Glomerular visceral epithelial cell (primary cell): Measurements from ENCODE around the gene MAP2K3.

Experiments
- DNase-seq: peaks from one replicate; pipeline ENCODE4 v3.0.0-alpha.2; 2016; ENCODE audit errors: extremely low spot score

The MAP2K3 gene

DNA sequence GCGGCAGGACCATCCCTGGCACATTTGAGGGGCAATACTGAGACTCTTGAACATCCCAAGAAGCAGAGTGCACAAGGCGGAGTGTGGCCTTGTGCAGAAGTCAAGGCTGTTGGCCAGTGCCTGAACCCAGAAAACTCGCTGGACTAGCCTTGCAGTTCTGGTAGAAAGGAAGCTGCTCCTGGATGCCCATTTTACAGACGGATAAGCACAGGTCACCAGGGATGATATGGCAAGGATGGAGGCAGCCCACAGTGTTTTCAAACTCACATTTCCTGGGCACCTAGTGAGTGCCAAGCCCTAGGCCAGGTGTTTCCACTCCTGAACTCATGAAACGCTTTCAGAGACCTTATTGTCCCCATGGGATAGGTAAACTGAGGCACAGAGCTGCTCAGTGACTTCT is 1.7 kb upstream of the MAP2K3 start:
- no peak for DNase-seq

DNA sequence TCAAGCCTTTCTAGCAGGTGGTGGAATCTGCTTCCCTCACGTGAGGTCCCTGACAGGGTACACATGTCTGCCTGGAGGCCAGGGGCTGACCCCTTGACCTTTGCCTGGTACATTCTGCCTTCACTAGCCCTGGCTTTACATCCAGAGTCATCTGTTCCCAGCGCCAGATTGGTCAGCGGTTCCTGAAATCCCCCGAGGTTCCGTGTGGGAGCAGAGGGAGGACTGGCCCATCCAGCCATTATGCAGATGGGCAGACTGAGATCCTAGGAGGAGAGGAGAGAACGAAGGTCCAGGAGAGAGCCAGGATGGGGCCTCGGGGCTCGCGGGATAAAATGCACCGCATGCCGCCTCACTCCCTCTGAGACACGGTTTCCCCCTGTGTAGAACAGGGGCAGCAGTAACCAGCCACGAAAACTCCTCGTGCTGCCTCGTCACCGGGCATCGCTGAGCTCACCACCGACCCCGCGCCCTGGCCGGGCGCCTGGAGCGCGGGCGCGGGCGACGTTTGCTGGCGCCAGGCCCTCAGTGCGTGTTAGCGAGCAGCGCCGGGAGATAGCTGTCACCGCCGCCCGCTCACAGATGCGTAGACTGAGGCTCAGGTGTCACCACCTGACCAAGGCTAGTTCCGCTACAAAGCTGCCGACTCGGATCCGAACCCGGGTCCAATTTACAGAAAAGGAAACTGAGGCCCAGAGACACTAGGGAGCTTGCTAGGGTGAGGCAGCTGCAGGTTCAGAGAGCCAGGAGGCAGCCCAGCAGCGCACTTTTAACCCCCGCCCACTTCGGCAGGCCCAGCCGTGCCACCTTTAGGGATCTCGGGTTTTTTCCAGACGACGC is 811 bp upstream of the MAP2K3 start:
- DNase-seq = no peak

- DNase-seq = peak; percentile 52
Measured at GRCh38 chr17:21285164-21286065, 904 bp downstream of the MAP2K3 start.

DNA sequence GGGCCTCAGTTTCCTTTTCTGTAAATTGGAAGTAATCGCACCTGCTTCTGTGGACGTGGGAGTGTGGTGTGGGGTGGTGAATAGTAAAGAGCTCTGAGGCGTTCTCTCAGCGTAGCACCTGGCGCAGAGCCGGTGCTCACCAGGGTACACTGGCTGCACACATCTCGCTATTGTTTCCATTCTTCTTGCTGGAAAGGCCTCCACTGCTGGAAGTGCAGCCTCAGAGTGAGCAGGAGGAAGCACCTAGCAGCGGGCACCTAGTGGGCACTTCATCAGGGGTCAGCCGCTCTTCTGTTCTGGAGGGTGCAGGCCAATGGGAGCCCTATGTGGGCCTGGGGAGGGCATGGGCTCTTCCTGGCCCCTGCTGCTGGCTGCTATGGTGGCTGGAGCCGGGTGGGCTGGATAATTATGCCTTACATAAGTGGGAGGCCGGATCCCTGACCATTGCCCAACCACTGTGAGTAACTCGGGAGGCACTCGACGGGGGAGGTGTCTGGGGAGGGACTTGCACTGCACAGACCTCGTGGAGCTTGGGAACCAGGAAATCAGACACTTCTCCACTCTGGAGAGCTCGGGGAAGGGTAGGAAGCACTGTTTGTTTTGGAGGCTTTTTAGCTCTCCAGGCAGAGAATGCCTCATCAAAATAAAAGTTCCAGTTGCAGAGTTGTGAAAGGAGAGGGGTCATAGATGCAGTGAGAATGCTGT is 1.7 kb downstream of the MAP2K3 start:
- peak; percentile 94 for DNase-seq

GRCh38 chr17:21286909-21287702 is 2.6 kb downstream of the MAP2K3 start:
- DNase-seq = no peak

DNA sequence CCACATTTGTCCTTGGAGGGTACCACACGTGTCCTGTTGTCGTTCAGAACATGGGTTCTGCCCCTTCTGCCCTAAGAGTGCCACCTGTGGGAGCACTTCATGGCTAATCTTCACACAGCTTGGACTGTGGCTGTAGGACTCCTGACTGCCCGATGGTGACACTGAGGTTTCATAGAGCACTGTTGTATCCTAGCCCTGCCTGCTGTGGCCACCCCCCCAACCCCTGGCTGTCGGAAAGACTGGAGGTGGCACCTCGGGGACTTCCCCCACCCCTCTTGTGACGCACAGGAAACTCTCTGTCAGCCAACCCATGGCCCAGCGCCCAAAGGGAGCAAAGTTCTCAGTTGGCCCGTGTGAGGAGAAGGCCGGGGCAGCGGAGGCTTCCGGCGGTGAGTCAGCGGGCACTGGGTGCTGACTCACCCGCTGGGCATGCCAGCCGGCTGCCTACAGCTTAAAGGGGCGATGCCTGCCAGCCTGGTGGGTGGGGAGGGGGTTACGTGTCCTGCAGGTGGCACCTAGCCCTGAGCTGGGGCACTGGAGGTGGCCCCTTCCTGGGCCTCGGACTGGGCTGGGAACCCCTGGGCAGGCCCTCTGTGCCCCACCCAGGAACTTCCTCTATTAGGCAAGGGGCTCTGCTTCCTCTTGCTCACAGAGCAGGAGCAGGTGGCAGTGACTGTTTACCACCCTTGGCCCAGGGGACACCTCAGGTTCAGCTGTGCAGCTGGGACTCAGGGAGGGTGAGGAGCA is 3.4 kb downstream of the MAP2K3 start:
- DNase-seq = peak; percentile 98

DNA sequence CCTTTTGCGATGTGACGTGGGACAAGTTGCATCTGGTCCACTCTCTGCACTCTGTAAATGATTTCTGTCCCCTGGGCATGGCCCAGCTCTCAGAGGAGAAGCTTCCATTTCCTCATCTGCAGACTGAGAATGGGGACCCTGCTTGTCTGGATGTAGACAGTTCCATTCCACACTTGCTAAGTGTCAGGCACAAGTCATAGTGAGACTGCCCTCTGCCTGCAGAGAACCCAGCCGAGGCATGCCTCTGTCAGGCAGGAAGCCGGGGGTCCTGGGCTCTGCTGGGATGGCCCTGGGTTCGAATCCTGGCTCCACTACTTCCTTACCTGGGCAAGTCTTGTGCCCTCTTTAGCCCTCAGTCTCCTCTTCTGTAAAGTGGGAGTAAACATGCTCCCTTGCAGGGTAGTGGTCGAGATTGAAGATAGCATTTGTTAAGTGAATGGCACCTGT is 4.1 kb downstream of the MAP2K3 start:
- DNase-seq = peak; percentile 34

- DNase-seq = no peak
Measured at GRCh38 chr17:21289175-21289901, 4.8 kb downstream of the MAP2K3 start.

- no peak for DNase-seq
Measured at GRCh38 chr17:21289902-21290571, 5.5 kb downstream of the MAP2K3 start.

GRCh38 chr17:21291357-21291756 is 6.8 kb downstream of the MAP2K3 start:
- no peak for DNase-seq

DNA sequence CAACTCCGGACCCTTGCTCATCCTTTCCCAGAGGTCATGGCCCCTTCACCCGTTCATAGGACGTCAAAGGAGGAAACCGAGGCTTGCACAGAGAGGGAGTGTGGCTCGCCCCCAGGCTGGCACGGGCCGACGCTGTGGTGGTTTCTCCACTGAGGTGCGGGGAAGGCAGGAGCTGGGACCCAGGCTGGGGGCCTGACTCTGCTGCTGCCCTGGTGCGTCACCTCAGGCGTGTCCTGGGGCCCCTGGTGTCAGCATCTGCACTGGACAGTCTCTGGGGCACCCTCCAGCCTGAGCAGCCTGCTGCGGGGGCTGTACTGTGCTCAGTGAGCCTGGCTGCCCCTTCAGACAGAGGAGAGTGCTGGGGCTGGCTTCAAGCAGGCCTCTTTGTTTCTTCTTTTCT is 7.4 kb downstream of the MAP2K3 start:
- DNase-seq = no peak

DNA sequence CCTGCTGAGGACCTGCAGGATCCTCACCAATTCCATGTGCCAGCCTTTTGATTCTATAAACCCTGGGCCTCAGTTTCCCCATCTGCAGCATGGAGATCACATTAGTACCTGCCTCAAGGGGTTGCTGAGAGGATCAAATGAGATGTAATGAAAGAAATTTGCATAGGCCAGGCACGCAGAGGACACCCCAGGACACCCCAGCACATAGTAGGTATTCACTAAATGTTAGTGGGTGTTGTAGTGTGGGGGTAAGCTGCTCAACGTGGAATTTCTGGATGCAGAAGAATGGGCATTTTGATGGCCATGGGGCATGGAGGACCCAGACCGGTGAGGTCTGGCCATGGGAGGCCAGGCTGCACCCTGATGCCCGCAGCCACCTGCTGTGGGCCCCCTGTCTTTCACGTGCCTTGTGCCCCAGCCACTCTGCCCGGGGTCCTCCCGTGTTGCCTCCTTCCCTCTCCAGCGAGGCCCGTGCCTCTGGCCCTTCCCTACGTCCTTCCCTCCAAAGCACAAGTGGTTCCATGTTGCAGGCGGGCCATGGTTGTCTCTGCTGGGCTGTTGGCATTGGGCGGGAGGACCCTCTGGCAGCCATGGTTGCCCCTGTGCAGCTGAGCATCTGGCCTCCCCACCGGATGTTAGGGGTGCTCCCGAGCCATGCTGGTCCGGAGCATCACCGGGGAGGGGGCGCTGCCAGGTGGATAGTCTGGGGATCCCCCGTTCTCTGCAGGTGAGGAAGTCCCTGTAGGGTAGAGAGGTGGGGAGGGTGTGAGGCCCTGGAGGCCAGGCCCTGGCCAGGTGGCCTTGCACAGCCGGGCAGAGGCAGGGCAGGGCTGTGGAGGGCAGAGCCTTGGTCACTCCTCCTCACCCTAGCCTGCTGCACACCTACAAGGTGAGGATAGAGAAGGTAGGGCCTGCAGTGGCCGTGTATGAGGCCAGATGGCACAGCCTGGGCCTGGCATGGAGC is 8.6 kb downstream of the MAP2K3 start:
- no peak for DNase-seq

- no peak for DNase-seq
Measured at GRCh38 chr17:21293831-21294210, 9.3 kb downstream of the MAP2K3 start.

- DNase-seq = no peak
Measured at GRCh38 chr17:21294321-21295035, 10.0 kb downstream of the MAP2K3 start.

- DNase-seq = peak; percentile 33
Measured at GRCh38 chr17:21295036-21295952, 10.8 kb downstream of the MAP2K3 start.
